Measurements from ENCODE around the gene FUT7.

FUT7 gene

GRCh38 chr9:136980669-136981478, 51.0 kb downstream of the FUT7 start:
- H3K4me2 ChIP-seq = no peak overlapping the region
- H3K9ac ChIP-seq = no peak overlapping the region
- no peaks in the 10 kb centered on the region for H3K9me3 ChIP-seq
- no peak overlapping the region for H3K4me3 ChIP-seq
- no peaks in the 10 kb centered on the region for H4K20me1 ChIP-seq
- no peak for TF ChIP-seq Cebpa-rat (IDR thresholded peaks at IDR 0.05)
- H3K4me1 ChIP-seq = peaks cover 37% of the 10 kb centered on the region
- peaks cover 39% of the 10 kb centered on the region for H3K27me3 ChIP-seq
- H3K36me3 ChIP-seq = no peaks in the 10 kb centered on the region
- H3K27ac ChIP-seq = no peak overlapping the region

All from BLaER1 (cell line).